ENCODE results near the gene ARHGEF16.

ARHGEF16 gene

DNA sequence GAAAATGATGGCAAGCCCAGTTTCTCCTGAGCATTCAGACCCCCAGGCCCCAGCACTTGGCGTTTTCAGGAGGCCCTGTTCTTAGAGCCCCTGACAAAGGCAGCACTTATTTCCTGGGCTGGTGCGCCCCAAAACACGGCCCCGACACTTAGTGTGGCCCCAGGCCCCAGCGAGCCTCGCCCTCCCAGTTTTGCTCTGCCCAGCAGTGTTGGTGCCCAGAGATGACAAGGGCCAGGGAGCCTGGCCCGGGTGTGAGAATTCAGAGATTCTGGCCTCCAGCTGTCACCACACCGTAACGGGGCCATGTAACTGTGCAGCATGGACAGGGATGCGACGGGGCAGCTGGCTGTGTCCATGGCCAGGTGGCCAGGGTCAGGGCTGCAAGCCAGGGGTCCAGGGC is 18.0 kb upstream of the ARHGEF16 start:
- H3K4me1 ChIP-seq (ENCODE audit: control insufficient read depth, insufficient read depth, low read length), result no peaks in the 10 kb centered on the region
- CTCF ChIA-PET, result interaction anchor here (2.4 kb wide), 1 partner anchor 16 kb away, joined by 10 read pairs; no protein-coding TSS in a partner anchor
- H3K27ac ChIP-seq (ENCODE audit: extremely low read depth, low read depth, low read length), result no peak overlapping the region
- H3K9me3 ChIP-seq (ENCODE audit: control insufficient read depth, insufficient read depth, low read depth, low read length), result no peaks in the 10 kb centered on the region
- POLR2A ChIA-PET, result no interaction called here
- H3K36me3 ChIP-seq (ENCODE audit: control insufficient read depth in 2 of 2, insufficient read depth in 1 of 2, low read length in 2 of 2), result peaks cover 0 to 8% of the 10 kb centered on the region in 2 experiments; a peak in 1 of 3 replicates
- TF ChIP-seq, protein P1, sequence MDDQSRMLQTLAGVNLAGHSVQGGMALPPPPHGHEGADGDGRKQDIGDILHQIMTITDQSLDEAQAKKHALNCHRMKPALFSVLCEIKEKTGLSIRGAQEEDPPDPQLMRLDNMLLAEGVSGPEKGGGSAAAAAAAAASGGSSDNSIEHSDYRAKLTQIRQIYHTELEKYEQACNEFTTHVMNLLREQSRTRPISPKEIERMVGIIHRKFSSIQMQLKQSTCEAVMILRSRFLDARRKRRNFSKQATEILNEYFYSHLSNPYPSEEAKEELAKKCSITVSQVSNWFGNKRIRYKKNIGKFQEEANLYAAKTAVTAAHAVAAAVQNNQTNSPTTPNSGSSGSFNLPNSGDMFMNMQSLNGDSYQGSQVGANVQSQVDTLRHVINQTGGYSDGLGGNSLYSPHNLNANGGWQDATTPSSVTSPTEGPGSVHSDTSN (CRISPR knock-in tag; IDR thresholded peaks at IDR 0.05), result no peak
- TF ChIP-seq, protein P2, sequence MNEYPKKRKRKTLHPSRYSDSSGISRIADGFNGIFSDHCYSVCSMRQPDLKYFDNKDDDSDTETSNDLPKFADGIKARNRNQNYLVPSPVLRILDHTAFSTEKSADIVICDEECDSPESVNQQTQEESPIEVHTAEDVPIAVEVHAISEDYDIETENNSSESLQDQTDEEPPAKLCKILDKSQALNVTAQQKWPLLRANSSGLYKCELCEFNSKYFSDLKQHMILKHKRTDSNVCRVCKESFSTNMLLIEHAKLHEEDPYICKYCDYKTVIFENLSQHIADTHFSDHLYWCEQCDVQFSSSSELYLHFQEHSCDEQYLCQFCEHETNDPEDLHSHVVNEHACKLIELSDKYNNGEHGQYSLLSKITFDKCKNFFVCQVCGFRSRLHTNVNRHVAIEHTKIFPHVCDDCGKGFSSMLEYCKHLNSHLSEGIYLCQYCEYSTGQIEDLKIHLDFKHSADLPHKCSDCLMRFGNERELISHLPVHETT (tag by site-specific recombination; IDR thresholded peaks at IDR 0.05), result no peak
- TF ChIP-seq ZFP3 (tag by site-specific recombination; IDR thresholded peaks at IDR 0.05; ENCODE audit: low read depth) (no peak), ZNF23 (tag by site-specific recombination; IDR thresholded peaks at IDR 0.05; ENCODE audit: borderline replicate concordance) (no peak), ZNF214 (tag by site-specific recombination; IDR thresholded peaks at IDR 0.05; ENCODE audit: borderline replicate concordance) (no peak), ZNF529 (tag by site-specific recombination; IDR thresholded peaks at IDR 0.05; ENCODE audit: insufficient replicate concordance) (no peak)
- TF ChIP-seq, protein P3, sequence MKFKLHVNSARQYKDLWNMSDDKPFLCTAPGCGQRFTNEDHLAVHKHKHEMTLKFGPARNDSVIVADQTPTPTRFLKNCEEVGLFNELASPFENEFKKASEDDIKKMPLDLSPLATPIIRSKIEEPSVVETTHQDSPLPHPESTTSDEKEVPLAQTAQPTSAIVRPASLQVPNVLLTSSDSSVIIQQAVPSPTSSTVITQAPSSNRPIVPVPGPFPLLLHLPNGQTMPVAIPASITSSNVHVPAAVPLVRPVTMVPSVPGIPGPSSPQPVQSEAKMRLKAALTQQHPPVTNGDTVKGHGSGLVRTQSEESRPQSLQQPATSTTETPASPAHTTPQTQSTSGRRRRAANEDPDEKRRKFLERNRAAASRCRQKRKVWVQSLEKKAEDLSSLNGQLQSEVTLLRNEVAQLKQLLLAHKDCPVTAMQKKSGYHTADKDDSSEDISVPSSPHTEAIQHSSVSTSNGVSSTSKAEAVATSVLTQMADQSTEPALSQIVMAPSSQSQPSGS (tag by site-specific recombination; IDR thresholded peaks at IDR 0.05; ENCODE audit: low read depth), result no peak
- no peak overlapping the region for H3K4me3 ChIP-seq (ENCODE audit: low read depth, low read length)

DNA sequence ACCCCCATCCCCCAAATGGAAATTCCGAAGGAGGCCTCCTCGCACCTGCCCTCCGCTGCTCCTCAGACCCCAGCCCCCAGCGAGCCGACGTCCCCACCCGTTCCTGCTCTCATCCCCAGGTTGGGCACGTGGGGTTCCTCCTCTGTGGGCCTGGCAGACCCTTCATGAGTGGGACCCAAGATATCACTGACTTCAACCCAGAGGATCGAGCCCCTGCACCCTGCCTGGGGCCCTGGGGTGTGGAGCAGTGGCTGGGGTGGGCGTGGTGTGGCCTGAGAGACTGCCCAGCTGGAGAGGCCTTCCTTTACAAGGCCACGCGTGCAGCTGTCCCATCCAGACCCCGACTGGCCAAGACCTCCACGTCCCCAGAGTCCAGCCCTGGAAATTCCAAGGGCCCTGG is 17.6 kb upstream of the ARHGEF16 start:
- POLR2A ChIA-PET, result no interaction called here
- Histone ChIP-seq H3K27ac (ENCODE audit: extremely low read depth, low read depth, low read length) (no peak overlapping the region), H3K4me3 (ENCODE audit: low read depth, low read length) (no peak overlapping the region), H3K9me3 (ENCODE audit: control insufficient read depth, insufficient read depth, low read depth, low read length) (no peaks in the 10 kb centered on the region), H3K4me1 (ENCODE audit: control insufficient read depth, insufficient read depth, low read length) (no peaks in the 10 kb centered on the region), H3K36me3 (ENCODE audit: control insufficient read depth in 2 of 2, insufficient read depth in 1 of 2, low read length in 2 of 2) (peaks cover 0 to 4% of the 10 kb centered on the region in 2 experiments; a peak in 1 of 3 replicates)
- CTCF ChIA-PET, result interaction anchor here (2.4 kb wide), 1 partner anchor 16 kb away, joined by 10 read pairs; no protein-coding TSS in a partner anchor
- TF ChIP-seq BCL11B (tag by site-specific recombination; IDR thresholded peaks at IDR 0.05; ENCODE audit: low read depth), result no peak
- TF ChIP-seq, protein P4, sequence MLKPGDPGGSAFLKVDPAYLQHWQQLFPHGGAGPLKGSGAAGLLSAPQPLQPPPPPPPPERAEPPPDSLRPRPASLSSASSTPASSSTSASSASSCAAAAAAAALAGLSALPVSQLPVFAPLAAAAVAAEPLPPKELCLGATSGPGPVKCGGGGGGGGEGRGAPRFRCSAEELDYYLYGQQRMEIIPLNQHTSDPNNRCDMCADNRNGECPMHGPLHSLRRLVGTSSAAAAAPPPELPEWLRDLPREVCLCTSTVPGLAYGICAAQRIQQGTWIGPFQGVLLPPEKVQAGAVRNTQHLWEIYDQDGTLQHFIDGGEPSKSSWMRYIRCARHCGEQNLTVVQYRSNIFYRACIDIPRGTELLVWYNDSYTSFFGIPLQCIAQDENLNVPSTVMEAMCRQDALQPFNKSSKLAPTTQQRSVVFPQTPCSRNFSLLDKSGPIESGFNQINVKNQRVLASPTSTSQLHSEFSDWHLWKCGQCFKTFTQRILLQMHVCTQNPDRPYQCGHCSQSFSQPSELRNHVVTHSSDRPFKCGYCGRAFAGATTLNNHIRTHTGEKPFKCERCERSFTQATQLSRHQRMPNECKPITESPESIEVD (tag by site-specific recombination; IDR thresholded peaks at IDR 0.05), result no peak
- no peak for TF ChIP-seq ZNF514 (tag by site-specific recombination; IDR thresholded peaks at IDR 0.05)
- TF ChIP-seq ZNF132 (tag by site-specific recombination; IDR thresholded peaks at IDR 0.05; ENCODE audit: borderline replicate concordance), result no peak
- no peak for TF ChIP-seq YY2 (tag by site-specific recombination; IDR thresholded peaks at IDR 0.05)
- TF ChIP-seq ZNF510 (tag by site-specific recombination; IDR thresholded peaks at IDR 0.05; ENCODE audit: insufficient replicate concordance), result no peak
- TF ChIP-seq GLI4 (tag by site-specific recombination; IDR thresholded peaks at IDR 0.05), result no peak
- TF ChIP-seq, protein P5, sequence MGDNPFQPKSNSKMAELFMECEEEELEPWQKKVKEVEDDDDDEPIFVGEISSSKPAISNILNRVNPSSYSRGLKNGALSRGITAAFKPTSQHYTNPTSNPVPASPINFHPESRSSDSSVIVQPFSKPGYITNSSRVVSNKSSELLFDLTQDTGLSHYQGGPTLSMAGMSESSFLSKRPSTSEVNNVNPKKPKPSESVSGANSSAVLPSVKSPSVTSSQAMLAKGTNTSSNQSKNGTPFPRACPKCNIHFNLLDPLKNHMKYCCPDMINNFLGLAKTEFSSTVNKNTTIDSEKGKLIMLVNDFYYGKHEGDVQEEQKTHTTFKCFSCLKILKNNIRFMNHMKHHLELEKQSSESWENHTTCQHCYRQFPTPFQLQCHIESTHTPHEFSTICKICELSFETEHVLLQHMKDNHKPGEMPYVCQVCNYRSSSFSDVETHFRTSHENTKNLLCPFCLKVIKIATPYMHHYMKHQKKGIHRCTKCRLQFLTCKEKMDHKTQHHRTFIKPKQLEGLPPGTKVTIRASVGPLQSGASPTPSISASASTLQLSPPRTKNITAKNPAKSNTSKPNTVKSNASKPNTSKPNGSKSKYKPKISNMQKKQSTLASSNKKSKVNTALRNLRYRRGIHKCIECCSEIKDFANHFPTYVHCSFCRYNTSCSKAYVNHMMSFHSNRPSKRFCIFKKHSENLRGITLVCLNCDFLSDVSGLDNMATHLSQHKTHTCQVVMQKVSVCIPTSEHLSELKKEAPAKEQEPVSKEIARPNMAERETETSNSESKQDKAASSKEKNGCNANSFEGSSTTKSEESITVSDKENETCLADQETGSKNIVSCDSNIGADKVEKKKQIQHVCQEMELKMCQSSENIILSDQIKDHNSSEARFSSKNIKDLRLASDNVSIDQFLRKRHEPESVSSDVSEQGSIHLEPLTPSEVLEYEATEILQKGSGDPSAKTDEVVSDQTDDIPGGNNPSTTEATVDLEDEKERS (tag by site-specific recombination; IDR thresholded peaks at IDR 0.05), result no peak
- TF ChIP-seq ZNF785 (tag by site-specific recombination; IDR thresholded peaks at IDR 0.05), result no peak
- TF ChIP-seq ZNF138 (tag by site-specific recombination; IDR thresholded peaks at IDR 0.05; ENCODE audit: borderline replicate concordance), result no peak
- no peak for TF ChIP-seq ZNF16 (tag by site-specific recombination; IDR thresholded peaks at IDR 0.05; ENCODE audit: low read depth)
- no peak for TF ChIP-seq PRDM1 (tag by site-specific recombination; IDR thresholded peaks at IDR 0.05)
- no peak for TF ChIP-seq HOXA7 (CRISPR knock-in tag; IDR thresholded peaks at IDR 0.05; ENCODE audit: borderline replicate concordance)
- TF ChIP-seq, protein P6, sequence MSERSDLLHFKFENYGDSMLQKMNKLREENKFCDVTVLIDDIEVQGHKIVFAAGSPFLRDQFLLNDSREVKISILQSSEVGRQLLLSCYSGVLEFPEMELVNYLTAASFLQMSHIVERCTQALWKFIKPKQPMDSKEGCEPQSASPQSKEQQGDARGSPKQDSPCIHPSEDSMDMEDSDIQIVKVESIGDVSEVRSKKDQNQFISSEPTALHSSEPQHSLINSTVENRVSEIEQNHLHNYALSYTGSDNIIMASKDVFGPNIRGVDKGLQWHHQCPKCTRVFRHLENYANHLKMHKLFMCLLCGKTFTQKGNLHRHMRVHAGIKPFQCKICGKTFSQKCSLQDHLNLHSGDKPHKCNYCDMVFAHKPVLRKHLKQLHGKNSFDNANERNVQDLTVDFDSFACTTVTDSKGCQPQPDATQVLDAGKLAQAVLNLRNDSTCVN (tag by site-specific recombination; optimal IDR thresholded peaks at IDR 0.05), result no peak
- TF ChIP-seq ZFP69B (tag by site-specific recombination; IDR thresholded peaks at IDR 0.05), result no peak
- no peak for TF ChIP-seq ZNF404 (tag by site-specific recombination; IDR thresholded peaks at IDR 0.05)
- no peak for TF ChIP-seq ZNF521 (tag by site-specific recombination; IDR thresholded peaks at IDR 0.05)
- TF ChIP-seq ZNF561 (tag by site-specific recombination; IDR thresholded peaks at IDR 0.05; ENCODE audit: borderline replicate concordance), result no peak
